GM21528 (cell line): ENCODE data around the gene DRP2.
A peak's percentile ranks its signal among the peaks of the same experiment; 100 is the strongest.
"Not testable (repeated sequence)": the region's sequence is repeated elsewhere in the genome, so short reads cannot be mapped to it uniquely, and the experiment has no call there.

Experiments
- ATAC-seq: cut with Tn5 transposase; IDR thresholded peaks from one replicate; pipeline ENCODE4 v1.9.1; 2021; ENCODE audit warnings: mild to moderate bottlenecking, moderate library complexity; ENCODE audit not compliant: unreplicated experiment, low FRiP score

The DRP2 gene, protein sequence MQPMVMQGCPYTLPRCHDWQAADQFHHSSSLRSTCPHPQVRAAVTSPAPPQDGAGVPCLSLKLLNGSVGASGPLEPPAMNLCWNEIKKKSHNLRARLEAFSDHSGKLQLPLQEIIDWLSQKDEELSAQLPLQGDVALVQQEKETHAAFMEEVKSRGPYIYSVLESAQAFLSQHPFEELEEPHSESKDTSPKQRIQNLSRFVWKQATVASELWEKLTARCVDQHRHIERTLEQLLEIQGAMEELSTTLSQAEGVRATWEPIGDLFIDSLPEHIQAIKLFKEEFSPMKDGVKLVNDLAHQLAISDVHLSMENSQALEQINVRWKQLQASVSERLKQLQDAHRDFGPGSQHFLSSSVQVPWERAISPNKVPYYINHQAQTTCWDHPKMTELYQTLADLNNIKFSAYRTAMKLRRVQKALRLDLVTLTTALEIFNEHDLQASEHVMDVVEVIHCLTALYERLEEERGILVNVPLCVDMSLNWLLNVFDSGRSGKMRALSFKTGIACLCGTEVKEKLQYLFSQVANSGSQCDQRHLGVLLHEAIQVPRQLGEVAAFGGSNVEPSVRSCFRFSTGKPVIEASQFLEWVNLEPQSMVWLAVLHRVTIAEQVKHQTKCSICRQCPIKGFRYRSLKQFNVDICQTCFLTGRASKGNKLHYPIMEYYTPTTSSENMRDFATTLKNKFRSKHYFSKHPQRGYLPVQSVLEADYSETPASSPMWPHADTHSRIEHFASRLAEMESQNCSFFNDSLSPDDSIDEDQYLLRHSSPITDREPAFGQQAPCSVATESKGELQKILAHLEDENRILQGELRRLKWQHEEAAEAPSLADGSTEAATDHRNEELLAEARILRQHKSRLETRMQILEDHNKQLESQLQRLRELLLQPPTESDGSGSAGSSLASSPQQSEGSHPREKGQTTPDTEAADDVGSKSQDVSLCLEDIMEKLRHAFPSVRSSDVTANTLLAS

DNA sequence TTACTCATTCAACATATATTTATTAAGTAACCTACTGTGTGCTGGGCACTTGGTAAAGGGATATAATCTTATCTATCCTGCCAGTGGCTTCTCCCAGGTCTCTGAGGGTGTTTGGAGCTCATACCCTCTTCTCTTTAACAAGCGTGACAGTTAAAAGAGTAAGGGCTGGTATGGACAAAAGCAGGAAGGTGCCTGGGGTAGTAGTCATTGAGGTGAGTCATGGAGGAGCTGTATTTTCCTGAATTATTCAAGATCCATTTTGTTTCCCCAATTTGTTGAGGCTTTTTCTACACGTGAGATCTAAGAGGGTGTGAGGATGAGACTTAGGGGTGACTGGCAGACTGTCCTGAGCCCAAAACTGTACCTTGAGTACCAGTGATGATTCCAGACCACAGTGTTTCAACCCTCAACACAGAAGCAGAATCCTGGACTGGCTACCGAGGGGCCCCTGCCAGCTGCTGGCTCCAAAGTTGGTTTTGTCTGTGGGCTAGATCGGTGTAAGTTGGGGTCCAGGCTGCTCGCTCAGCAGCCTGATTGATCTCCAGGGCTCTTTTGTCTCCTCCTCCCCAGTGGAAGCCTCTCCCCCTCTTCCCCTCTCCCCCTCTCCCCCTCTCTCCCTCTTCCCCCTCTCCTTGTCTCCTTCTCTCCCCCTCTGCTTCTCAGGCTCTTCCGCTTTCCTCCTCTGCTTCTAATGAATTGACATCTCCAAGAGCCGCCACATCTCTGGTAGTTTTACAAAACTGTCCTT is at the start of gene DRP2:
Gene DRP2, plus strand, starts transcription at position 671 of the 748 bp plus-strand sequence. CDS start 11,862 bp downstream, outside the sequence.
- ATAC-seq = no peak

DNA sequence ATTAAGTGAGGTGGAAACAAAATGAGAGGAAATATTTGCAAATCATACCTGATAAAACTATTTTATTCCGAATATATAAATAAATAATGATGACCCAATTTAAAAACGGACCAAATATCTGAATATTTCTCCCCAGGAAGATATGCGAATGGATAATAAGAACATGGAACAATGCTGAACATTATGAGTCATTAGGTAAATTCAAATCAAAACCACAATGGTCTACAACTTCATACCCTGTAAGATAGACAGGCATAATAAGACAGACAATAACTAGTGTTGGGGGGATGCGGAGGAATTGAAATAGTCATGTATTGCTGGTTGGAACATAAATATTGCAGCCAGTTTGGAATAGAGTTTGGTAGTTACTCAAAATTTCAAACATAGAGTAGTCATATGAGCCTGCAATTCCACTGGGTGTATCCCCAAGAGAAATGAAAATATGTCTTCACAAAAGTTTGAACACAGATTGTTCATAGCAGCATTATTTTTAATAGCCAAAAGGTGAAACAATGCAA is 47.6 kb upstream of the DRP2 start:
- no peak for ATAC-seq

DNA sequence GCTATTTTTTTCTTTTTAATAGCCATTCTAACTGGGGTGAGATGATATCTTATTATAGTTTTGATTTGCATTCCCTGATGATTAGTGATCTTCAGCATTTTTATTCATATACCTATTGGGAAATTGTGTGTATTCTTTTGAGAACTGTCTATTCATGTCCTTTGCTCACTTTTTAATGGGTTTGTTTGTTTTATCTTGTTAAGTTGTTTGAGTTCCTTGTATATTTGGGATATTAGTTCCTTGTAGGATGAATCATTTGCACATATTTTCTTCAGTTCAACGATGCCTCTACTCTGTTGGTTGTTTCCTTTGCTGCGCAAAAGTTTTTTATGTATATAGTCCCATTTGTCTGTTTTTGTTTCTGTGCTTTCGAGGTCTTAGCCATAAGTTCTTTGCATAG is 43.1 kb upstream of the DRP2 start:
- no peak for ATAC-seq

- ATAC-seq = not testable (repeated sequence)
Measured at GRCh38 chrX:101184876-101185275, 34.7 kb upstream of the DRP2 start.

GRCh38 chrX:101187961-101188360 is 31.6 kb upstream of the DRP2 start:
- ATAC-seq = not testable (repeated sequence)

DNA sequence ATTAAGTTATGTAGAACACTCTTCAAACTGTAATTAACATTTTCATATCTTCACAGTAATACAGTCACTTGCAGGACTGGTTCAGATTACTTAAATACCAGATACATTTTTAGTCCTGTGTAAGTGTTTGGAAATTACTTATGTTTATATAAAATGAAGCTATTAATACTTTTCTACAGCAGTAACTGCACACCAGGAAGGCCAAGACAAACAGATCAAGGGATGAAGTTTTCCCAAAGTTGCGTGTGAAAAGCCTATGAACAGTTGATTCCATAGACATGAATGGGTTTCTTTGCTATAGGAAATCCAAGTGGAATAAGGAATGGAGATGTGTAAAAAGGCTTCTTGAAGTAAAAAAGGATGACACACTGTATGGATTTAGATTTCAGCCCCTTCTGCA is 28.9 kb upstream of the DRP2 start:
- ATAC-seq = no peak

- no peak for ATAC-seq
Measured at GRCh38 chrX:101191217-101191750, 28.3 kb upstream of the DRP2 start.

DNA sequence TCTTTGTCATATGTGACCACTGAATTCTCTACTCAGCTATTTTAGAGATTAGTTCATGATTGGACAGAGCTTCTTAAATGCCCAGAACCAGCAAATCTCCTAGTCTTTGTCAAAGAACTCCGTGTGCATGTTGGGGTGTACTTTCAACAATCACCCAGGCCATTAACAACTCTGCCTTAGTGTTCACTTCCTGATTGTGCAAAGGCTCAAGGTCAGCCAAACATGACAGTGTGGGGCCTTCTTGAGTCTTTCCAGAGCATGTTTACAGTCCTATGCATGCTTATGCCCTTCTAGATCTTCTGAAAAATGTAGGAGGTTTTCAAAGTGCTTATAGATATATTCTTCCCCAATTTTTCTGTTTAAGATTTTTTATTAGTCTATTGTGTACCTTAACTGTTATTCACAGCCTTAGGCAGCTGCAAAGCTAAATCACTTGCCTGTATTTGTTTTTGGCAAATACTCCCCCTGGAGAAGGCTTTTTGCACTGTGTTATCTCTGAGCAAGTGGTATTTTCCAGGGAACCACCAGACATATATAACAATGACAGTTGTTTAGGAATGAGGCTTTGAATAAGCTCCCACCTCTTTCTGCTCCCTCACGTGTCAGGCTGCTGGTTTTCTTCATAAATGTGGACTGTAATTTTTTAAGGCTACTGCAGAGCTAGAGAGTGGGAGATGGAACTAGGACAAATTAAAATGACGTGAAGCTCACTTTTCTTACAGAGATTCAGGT is 24.0 kb upstream of the DRP2 start:
- ATAC-seq = no peak

- no peak for ATAC-seq
Measured at GRCh38 chrX:101203761-101204351, 15.7 kb upstream of the DRP2 start.

GRCh38 chrX:101206471-101206870 is 13.1 kb upstream of the DRP2 start:
- peak; percentile 75 for ATAC-seq

- no peak for ATAC-seq
Measured at GRCh38 chrX:101208152-101208905, 11.3 kb upstream of the DRP2 start.

- ATAC-seq = no peak
Measured at GRCh38 chrX:101210630-101211029, 9.0 kb upstream of the DRP2 start.

DNA sequence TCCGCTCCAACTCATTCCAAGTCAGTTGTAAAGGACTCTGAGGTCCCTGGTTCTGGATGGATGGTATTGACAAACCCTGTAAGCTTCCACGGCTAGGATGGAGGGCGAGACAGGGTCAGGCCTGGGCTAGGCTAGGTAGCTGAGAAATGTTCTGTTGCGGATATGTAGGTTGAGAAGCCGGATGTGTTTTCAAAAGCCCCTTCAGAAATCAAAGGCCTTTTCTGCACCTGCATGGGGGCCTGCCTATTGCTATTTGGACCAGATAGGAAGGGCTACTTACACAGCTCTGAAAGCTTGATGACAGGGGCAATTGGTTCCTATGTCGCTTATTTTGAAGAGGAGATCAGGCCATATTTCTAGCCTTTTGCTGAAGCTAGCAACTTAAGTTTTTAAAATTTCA is 1.9 kb upstream of the DRP2 start:
- no peak for ATAC-seq

- no peak for ATAC-seq
Measured at GRCh38 chrX:101219864-101220346, 319 bp downstream of the DRP2 start.

GRCh38 chrX:101220662-101221260 is 1.2 kb downstream of the DRP2 start:
- ATAC-seq = no peak

GRCh38 chrX:101223226-101223625 is 3.6 kb downstream of the DRP2 start:
- no peak for ATAC-seq

GRCh38 chrX:101229170-101229569 is 9.6 kb downstream of the DRP2 start:
- ATAC-seq = no peak

DNA sequence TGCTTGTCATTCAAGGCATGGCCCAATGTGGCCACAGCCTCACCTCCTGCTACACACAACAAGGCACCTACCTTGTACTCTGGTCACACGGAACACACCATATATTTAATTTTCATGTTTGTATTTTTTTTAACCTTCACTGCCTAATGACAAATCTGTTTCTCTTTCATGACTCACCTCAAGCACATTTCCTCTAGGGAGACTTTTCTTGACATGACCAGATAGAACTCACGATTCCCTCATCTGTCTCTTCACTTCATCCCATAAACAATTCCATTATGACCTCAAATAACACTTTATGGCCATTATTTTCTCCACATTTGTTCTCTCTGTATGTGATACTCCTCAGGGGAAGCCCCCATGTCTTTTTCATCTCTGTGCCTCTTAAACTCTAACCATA is 11.1 kb downstream of the DRP2 start:
- ATAC-seq = no peak
